Fibroblast of skin of right biceps (primary cell): ENCODE measurements around the gene C3orf33.
A peak's percentile ranks its signal among the peaks of the same experiment; 100 is the strongest.

Experiments
- DNase-seq: peaks from one replicate; pipeline ENCODE4 v3.0.0-alpha.2; 2013

Gene C3orf33

GRCh38 chr3:155782390-155782953, 23.6 kb downstream of the C3orf33 start:
- DNase-seq: no peak

DNA sequence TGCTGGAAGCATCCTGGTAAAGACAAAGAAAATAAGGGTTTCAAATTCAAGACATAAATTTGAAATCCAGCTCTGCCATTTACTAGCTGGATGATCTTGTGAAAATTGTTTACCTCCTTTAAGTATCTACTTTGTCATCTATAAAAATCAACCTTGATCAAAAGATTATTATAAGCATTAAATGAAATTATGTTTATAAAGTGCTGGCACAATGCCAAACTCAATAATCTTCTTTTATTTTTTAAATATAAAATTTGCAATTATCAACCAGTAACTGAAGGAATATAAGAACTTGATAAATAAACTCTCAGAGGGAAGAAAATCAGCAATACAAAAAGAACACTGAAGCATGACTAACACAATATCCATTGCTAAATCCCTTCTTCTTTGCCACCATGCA, 25.8 kb downstream of the C3orf33 start:
- DNase-seq: no peak

DNA sequence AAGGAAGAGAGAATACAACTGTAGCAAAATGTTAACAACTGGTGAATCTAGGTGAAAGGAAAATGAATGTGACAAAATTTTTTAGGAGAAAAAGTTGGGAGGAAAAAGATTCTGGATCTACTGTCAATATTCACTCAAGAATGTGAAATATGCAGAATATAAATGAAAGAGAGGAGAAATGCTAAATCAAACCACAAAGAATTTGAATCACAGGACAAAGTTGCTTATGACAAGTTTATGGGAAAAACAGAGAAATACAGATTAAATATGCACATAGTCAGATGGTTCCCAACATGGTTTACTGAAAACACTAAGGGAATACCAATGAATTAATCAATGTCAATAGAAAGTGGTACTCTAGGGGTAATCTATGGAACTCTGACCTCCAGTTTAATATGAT, 27.6 kb downstream of the C3orf33 start:
- peak; percentile 30 for DNase-seq

DNA sequence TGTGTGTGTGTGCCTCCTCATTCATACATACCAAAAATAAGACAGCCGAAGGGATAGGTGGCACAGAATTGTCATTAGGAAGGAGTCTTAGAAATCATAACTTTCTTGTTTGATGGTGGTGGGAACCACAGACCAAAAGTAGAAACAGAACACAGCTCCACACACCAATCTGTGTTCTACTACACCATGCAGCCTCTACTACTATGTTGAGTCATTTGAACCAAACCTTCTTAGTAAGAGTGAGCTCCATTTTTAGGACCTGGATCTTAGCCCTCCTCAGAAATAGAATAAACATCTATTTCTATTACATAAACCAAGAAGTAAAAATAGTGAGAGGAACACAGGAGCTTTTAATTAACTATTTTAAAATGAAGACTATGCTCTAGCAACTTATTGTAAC, 33.3 kb downstream of the C3orf33 start:
- DNase-seq: no peak

GRCh38 chr3:155771126-155771525, 35.0 kb downstream of the C3orf33 start:
- DNase-seq: no peak

DNA sequence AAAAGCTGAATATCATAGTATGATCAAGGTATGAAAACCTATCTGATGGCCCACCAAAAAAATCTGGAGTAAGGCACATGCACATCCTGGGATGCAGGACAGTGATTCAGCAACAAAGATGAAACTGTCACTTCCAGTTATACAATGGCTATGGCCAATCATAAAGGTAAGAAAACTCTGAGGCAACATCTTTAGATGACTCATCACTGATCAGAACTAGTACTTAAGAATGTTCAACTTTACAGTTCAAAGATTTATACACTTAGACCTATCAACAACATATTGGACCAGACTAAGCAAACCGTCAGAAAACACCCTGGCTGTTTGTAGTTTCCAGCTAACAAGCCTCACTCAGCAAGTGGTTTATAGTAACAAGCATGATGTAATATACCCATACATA, 39.9 kb downstream of the C3orf33 start:
- peak; percentile 31 for DNase-seq

GRCh38 chr3:155763870-155764463, 42.1 kb downstream of the C3orf33 start:
- no peak for DNase-seq

GRCh38 chr3:155760653-155761052, 45.4 kb downstream of the C3orf33 start:
- no peak for DNase-seq

- DNase-seq: no peak
These were observed 48.5 kb downstream of the C3orf33 start for GRCh38 chr3:155757577-155757976.

DNA sequence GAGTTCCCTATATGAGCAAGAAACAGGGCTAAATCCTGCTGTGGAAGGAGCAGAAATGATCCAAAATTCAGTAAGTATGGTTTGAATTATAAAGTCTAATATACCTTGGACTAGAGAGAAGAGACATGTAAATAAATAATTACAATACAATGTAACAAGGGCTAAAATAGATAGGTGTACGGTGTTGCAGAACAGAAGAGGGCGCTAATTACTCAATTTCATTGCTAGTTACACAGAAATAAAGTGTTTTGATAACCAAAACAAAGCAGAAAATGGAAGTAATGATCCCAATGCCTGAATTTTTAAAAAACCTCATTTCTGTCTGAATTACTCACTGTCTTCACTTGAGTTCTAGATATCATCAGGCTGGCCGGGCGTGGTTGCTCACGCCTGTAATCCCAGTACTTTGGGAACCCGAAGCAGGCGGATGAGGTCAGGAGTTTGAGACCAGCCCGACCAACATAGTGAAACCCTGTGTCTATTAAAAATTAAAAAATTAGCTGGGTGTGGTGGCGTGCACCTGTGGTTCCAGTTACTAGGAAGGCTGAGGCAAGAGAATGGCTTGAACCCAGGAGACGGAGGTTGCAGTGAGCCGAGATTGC, 52.9 kb downstream of the C3orf33 start:
- peak; percentile 34 for DNase-seq

DNA sequence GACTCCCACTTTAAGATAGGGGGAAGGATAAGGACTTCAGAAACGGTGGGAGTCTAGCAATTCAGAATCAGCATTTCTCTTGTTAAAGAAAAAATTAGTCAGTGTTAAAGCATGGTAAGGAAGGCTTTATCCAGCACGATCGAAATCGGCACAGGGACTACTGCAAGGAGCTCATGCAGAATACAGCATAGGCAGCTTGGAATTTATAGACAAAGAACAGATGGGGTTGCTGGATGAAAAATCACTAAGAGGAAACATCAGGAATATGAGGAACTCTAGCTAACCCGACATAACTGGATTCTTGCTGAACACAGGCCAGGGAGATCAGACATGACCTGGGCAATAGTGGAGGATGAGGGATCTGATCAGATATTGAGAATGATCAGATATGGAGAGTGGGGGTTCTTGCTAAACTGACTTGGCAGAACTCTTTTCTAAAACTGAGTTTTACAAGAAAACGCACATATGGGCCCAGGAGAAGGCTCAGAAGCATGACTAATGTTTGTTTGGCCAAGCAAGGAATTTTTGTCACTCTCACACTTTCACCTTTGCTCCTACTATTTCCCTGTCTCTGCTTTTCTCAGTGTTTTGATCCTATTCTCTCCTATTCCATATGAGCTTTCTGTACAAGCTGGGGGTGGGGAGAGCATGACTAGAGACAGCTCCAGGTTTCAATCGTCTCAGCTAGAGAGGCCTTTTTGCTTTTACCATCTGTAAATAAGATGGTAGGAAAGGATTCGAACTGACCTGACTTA, 57.3 kb downstream of the C3orf33 start:
- no peak for DNase-seq

DNA sequence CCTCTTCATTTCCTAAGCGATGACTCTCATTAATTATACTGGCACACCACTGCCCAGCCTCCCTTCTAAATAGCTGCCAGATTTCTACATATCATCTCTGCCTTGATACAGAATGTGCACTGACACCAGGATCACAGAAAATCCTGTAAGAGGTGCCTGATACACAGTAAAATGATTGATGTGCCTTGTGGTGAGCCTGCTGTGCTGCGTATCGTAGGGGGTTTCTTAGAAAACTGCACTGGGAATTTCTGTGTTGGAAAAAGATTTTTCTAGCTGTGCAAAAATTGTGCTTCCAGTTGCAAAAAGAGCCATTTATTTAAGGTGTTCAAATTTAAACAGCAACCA, 58.2 kb downstream of the C3orf33 start:
- no peak for DNase-seq

DNA sequence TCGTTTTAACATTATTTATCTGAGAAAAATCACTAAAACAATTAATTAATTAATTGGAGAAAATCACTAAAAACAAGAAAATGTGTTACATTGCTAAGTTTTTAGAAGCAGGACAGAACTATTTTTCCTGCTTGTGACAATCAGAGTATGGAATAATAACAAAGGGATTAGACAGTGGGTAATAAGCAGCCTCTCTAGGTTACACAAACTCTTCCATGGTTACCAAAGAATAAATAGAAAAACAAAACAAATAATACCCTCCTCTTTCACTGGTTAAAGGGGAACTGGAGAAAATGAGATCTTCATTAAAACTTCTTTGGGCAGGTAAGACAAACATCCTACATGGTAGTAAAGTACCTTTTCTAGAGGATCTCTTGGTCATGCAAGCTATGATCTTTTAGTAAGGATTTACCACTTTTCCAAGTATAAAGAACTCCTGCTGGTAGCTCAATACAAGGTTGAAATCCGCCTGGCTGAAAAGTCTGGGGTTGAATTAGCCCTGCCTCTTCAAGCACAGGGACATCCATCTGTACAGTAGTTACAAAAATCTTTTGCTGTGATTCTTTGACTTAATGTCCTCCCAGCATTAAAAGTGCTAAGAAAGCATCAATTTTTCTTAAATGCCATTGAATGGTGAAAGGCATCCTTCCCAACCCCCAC, 58.7 kb downstream of the C3orf33 start:
- DNase-seq: no peak

- no peak for DNase-seq
These were observed 59.4 kb downstream of the C3orf33 start for GRCh38 chr3:155746703-155747102.

DNA sequence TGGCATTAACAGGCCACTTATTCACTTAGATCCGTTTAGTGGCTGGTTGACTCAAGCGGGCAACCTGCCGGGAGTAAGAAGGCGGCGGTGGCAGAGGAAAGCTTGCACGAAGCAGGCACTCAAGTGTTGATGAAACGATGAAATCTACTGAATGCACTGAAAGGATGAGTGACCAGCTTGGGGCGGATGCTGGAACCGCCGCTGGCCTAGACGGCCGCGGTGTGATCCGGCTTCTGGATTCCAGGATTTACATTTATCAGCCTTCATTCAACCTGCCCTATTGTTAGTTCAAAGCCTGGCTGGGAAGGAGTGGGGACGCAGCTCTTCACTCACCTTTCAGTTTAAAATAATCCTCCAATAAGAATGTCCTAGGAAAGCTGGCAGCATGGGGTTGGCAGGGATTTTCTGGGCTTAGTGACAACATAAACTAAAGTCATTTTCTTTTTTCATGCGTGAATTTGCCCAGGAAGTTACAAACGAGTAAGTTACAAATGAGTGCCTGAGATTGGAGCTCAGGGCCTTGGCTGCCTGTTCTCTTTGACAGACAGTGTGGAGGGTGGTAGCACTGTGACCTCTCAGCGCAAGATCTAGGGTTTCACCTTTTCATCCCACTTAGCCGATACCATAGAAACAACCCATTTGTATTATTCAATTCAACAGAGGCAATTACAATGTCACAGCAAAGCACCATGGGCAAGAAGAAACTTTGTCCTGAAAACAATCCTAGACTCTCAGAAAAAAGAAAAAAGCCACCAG, 60.1 kb downstream of the C3orf33 start:
- DNase-seq: no peak

DNA sequence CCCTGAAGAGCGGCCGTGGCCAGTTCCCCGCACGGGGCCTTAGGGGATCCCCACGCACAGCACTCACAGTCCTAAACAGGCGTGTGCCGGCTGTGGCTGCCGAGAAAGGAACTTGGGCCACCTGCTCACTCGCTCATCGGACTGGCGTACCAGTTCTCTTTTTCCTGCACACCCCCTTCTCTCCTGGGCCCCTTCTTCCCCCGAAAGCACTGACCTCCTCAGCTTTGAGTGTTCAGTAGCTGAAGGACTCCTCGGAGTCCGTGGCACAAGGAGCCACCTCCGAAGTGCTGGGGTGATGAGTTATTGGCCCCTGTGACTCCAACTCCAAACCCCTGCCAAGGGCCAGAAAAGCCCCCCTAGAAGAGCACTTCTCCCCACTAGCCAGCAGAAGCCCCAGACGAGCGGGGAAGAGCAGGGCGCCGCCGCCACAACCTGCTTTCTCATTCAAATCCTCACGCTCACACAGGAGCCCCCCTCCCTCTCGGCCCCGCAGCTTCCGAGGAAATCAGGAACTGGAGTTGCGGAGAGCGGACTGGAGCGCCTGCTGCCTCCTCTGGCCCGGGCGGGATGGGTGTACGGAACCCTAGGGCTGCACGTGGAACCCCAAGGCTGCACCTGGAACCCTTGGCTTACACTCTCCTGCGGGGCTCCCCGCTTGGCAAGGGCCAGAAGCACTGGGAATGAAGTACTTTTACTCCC, 61.3 kb downstream of the C3orf33 start, which contains the start of gene PLCH1:
Gene PLCH1, minus strand, starts transcription at position 446 of the 699 bp plus-strand sequence. CDS start 40,847 bp downstream, outside the sequence.
- DNase-seq: peak; percentile 58

- DNase-seq: peak; percentile 35
These were observed 62.0 kb downstream of the C3orf33 start for GRCh38 chr3:155744010-155744625.

DNA sequence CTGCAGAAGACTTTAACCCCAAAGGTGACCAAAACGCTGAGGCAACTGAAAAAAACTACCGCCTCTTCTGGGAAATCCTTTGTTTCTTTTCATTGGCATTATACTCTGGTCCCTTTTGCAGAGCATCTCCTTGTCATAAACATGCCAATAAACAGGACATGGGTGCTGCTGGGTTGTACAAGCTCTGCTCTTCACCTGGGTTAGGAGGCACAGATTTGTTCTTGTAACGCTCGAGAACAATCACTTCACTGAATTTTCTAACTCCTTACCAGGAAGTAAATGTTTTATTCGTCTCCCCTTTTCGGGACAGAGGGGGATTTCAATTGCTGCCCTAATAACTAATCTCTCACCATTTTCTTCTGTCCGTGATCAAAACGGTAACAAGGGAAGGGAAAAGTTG, 62.5 kb downstream of the C3orf33 start:
- no peak for DNase-seq

DNA sequence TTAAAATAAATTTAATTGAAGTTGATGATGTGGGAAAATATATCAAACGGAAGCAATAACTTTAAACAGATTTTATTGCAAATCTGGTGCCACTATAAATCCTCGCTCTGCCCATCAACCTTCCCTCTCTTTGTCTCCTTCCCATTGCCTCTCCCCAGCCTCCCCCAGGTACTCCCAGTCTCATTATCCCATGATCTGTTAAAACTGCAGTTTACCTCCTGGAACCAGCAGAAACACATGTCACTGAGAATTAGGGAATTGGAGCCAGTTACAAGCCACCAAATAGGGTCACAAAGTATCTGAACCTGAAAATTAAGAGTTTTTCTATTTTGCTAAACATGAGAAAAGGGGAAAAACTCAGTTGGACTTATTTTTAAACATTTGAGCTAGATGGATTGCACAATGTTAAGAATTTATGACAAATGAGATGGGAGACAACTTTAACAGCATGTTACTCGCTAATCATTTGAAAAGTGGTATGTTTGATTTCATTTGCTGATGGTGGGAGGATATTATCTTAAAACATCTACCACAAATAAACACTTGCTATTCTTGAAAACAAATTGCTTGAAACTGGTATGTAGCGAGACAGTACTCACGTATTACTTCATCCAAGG, 63.6 kb downstream of the C3orf33 start:
- DNase-seq: no peak

GRCh38 chr3:155741603-155742002, 64.5 kb downstream of the C3orf33 start:
- DNase-seq: no peak

- DNase-seq: no peak
These were observed 65.0 kb downstream of the C3orf33 start for GRCh38 chr3:155741101-155741500.
